ENCODE measurements around the gene TTYH2. TPM values are rescaled to one million over a fixed set of nuclear protein-coding genes. Genes with fewer than 3 reads are reported as not detected.

Gene TTYH2
- total RNA-seq, 1 donor from 2014 or later: 1.2 TPM

DNA sequence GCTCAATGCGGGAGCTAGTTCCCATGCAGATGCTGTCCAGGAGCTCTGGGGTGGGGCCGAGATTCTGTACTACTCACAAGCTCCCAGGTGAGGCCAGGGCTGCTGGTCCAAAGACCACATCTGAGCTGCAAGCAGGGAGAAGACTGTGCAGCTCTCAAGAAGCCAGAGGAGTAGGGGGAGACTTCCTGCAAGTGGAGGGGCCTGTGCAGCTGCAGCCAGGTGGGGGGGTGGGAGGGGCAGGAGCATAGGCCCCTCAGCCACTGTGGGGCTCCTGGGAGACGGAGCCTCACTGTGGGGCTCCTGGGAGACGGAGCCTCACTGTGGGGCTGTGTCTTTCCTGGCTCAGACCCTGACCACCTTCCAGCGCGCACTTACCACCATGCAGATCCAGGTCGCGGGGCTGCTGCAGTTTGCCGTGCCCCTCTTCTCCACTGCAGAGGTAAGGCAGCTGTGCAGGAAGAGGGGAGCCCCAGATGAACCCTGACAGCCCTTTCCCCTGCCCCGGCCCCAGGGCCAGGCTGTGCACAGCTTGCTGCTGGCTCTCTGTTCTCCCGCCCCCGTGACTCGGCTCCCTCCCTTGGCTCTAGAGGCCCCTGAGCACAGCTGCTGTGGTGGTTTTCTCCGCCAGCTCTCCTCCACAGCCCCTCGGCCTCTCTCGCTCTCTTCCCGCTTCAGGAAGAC lies 36.4 kb downstream of the TTYH2 start:
- no peak overlapping the region for H3K4me3 ChIP-seq (ENCODE audit: low read depth, low read length)
- no peak for DNase-seq (ENCODE audit: low read depth)
- TF ChIP-seq, protein P1, sequence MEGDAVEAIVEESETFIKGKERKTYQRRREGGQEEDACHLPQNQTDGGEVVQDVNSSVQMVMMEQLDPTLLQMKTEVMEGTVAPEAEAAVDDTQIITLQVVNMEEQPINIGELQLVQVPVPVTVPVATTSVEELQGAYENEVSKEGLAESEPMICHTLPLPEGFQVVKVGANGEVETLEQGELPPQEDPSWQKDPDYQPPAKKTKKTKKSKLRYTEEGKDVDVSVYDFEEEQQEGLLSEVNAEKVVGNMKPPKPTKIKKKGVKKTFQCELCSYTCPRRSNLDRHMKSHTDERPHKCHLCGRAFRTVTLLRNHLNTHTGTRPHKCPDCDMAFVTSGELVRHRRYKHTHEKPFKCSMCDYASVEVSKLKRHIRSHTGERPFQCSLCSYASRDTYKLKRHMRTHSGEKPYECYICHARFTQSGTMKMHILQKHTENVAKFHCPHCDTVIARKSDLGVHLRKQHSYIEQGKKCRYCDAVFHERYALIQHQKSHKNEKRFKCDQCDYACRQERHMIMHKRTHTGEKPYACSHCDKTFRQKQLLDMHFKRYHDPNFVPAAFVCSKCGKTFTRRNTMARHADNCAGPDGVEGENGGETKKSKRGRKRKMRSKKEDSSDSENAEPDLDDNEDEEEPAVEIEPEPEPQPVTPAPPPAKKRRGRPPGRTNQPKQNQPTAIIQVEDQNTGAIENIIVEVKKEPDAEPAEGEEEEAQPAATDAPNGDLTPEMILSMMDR (conservative IDR thresholded peaks at IDR 0.05; ENCODE audit: low read depth, low read length): no peak

DNA sequence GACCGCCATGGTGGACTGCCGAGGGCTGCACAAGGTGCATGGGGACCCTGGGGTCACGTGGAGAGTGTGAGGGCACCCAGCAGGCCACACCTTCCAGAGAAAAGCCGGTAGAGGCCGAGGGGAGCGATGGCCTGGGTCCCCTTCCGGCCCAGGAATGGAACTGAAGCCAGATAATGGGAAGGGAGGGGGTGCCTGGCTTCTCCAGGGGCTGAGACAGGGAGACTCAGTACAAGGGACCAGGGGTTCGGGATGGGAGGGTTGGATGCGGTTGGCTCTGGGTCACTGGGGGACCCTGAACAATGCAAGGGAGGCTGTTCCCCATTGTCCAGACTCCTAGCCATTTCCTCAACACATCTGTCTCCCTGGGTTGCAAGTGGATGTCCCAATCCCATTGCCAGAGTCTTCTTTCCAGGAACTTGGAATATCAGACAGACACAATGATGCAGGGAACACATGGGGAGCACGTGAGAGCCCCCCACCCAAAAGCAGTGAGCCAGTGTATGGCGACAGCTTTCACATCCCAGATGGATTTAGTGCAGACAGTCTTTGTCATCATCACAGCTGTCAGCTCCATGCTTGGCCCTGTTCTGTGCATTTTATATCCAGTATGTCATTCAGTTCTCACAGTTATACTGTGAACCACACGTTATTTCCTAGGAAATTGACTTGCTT lies 37.1 kb downstream of the TTYH2 start:
- TF ChIP-seq, protein P1 (conservative IDR thresholded peaks at IDR 0.05; ENCODE audit: low read depth, low read length): no peak
- no peak for DNase-seq (ENCODE audit: low read depth)
- no peak overlapping the region for H3K4me3 ChIP-seq (ENCODE audit: low read depth, low read length)

DNA sequence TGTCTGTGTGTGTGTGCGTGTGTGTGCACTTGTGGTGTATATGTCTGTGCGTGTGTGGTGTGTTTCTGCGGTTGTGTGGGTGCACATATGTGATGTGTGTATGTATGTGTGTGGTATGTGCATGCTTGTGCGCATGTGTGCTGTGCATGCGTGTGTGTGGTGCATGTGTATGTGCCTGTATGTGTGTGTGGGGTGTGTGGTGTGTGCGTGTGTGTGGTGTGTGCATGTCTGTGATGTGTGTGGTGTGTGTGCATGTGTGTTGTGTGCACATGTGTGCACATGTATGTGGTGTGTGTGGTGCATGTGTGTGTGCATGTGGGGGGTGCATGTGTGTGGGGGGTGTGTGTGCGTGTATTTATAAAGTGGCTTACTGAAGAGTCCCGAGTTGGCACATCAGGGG lies 37.7 kb downstream of the TTYH2 start:
- H3K4me3 ChIP-seq (ENCODE audit: low read depth, low read length): no peak overlapping the region
- DNase-seq (ENCODE audit: low read depth): no peak
- TF ChIP-seq, protein P1 (conservative IDR thresholded peaks at IDR 0.05; ENCODE audit: low read depth, low read length): no peak

DNA sequence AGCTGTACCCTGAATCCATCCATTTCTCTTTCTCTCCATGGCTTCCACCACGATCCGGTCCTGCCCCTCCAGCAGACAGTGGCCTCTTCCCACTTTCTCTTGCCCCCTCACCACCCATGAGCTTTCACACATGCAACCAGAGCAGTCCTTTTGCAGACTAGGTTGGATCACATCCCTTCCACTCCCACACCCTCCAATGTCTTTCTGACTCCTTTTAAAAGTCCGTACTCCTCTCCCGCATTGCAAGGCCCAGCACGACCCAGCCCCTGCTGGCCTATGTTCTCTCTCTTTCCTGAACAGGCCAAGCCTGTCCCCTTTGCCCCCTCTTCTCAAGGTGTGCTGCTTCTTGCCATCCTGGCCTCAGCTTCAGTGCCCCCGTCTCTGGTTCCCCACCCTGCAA lies 38.2 kb downstream of the TTYH2 start:
- TF ChIP-seq, protein P1 (conservative IDR thresholded peaks at IDR 0.05; ENCODE audit: low read depth, low read length): no peak
- no peak overlapping the region for H3K4me3 ChIP-seq (ENCODE audit: low read depth, low read length)
- DNase-seq (ENCODE audit: low read depth): no peak

DNA sequence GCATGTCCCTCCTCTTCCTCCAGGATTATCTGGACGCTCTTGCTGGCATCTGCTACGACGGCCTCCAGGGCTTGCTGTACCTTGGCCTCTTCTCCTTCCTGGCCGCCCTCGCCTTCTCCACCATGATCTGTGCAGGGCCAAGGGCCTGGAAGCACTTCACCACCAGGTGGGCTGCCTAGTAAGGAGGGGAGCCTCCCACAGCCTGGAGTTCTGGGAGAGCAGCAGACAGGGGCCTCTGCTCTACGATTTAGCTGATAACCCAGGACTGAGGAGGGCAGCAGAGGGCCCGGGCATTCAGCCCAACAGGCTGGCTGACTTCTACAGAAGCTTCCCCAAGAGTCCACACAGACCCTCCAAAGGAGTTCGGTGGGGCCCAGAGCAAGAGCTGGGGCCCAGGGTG lies 38.8 kb downstream of the TTYH2 start:
- TF ChIP-seq, protein P1 (conservative IDR thresholded peaks at IDR 0.05; ENCODE audit: low read depth, low read length): no peak
- no peak overlapping the region for H3K4me3 ChIP-seq (ENCODE audit: low read depth, low read length)
- DNase-seq (ENCODE audit: low read depth): no peak

DNA sequence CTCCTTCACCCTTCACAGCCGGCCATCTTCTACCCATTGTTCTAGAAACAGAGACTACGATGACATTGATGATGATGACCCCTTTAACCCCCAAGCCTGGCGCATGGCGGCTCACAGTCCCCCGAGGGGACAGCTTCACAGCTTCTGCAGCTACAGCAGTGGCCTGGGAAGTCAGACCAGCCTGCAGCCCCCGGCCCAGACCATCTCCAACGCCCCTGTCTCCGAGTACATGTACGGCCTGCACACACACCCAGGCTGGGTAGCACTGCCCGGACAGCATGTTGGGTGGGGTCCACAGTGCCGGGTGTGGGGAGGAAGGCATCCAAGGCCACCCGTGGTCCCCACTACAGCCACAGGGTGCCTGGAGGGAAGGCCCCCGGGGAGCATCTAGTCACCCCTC lies 39.7 kb downstream of the TTYH2 start:
- no peak overlapping the region for H3K4me3 ChIP-seq (ENCODE audit: low read depth, low read length)
- no peak for DNase-seq (ENCODE audit: low read depth)
- TF ChIP-seq, protein P1 (conservative IDR thresholded peaks at IDR 0.05; ENCODE audit: low read depth, low read length): no peak

DNA sequence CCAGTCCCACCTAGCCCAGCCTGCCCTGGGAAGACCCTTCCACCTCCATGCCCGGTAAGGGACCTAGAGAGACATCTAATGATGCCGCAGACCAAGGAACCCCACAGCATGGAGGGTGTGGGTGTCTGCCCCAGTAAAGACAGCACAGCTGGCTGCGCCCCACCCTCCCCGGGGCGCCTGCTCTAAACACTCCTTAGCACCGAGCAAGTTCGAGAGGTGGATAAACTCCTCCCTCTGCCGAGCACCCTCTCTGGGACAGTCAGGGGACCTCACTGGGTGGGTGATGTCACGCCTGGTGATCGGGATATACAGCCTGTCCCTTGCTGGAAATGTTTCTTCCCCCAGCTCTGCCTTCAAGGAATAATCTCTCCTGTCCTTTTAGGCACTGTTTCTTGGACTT lies 43.9 kb downstream of the TTYH2 start:
- no peak overlapping the region for H3K4me3 ChIP-seq (ENCODE audit: low read depth, low read length)
- TF ChIP-seq, protein P1 (conservative IDR thresholded peaks at IDR 0.05; ENCODE audit: low read depth, low read length): no peak
- no peak for DNase-seq (ENCODE audit: low read depth)
